Breast epithelium (tissue), 4 donors: ENCODE measurements around the gene OR6C76. TPM values are rescaled to one million over a fixed set of nuclear protein-coding genes. Genes with fewer than 3 reads are reported as not detected.
"Not testable (repeated sequence)": the region's sequence is repeated elsewhere in the genome, so short reads cannot be mapped to it uniquely, and the experiment has no call there.

ENCODE experiments used
- DNase-seq, 2 donors: peaks; one replicate each; pipeline ENCODE4 v3.0.0-alpha.2; 2019; ENCODE audit warnings: low spot score in 2 of 2
- H3K27ac ChIP-seq, 2 donors: fragments of 200-600 bp; sonication (generic) in 1 of 2; one replicate each; pipeline ENCODE4 v1.5.1; 2016 to 2019; ENCODE audit warnings: mild to moderate bottlenecking in 1 of 2
- H3K27me3 ChIP-seq, 2 donors: fragments of 200-600 bp; sonication (generic) in 1 of 2; one replicate each; pipeline versions ENCODE4 v1.5.1 to v1.6.0; 2017 to 2019; ENCODE audit warnings: control low read depth in 1 of 2, mild to moderate bottlenecking in 1 of 2
- H3K36me3 ChIP-seq: fragments of 200-600 bp; one replicate; pipeline ENCODE4 v1.5.1; 2019
- H3K4me1 ChIP-seq, 2 donors: fragments of 200-600 bp; sonication (generic); one replicate each; pipeline ENCODE4 v1.5.1; 2016 to 2019; ENCODE audit warnings: control low read depth in 1 of 2
- H3K4me3 ChIP-seq, 3 donors: fragments of 200-600 bp; sonication (generic); 1 replicate in 2 of 3; 2 replicates in 1 of 3; pipeline ENCODE4 v1.5.1; 2016 to 2019; ENCODE audit warnings: mild to moderate bottlenecking in 3 of 3, moderate library complexity in 2 of 3
- H3K9me3 ChIP-seq, 2 donors: fragments of 200-600 bp; sonication (generic) in 1 of 2; one replicate each; pipeline ENCODE4 v1.5.1; 2016 to 2019; ENCODE audit warnings: control low read depth in 1 of 2
- POLR2A ChIP-seq: fragments of 450-650 bp; IDR thresholded peaks from one replicate; pipeline ENCODE4 v1.6.1; 2016; ENCODE audit warnings: antibody characterized with exemption, mild to moderate bottlenecking, moderate library complexity
- POLR2AphosphoS5 ChIP-seq, 3 donors: sonication (generic); formaldehyde crosslinking; IDR thresholded peaks; one replicate each; pipeline ENCODE4 v1.6.1; 2017; ENCODE audit warnings: antibody characterized with exemption in 3 of 3
- intact Hi-C: fragments of 100-400 bp; cut with DNase I; formaldehyde crosslinking; loops from one replicate; pipeline ENCODE4 v1.15.1; 2023; ENCODE audit warnings: low total_unique reads
- total RNA-seq, 3 donors: library from RNA; depleted of rRNA; stranded (reverse); fragments of >200 nt; gene quantifications; one replicate each; pipeline ENCODE4 v1.1.0, GENCODE V29; 2016
- TF ChIP-seq, protein P1 (sequence below), 3 donors: fragments of 450-650 bp; IDR thresholded peaks; one replicate each; pipeline ENCODE4 v1.5.1; 2016 to 2017; ENCODE audit warnings: antibody characterized with exemption in 3 of 3, mild to moderate bottlenecking in 3 of 3, moderate library complexity in 3 of 3

The OR6C76 gene
- total RNA-seq, 3 donors from 2014 or later, result not detected

GRCh38 chr12:55407866-55408265, 18.2 kb upstream of the OR6C76 start:
- no peak for TF ChIP-seq POLR2A
- TF ChIP-seq, protein P1, sequence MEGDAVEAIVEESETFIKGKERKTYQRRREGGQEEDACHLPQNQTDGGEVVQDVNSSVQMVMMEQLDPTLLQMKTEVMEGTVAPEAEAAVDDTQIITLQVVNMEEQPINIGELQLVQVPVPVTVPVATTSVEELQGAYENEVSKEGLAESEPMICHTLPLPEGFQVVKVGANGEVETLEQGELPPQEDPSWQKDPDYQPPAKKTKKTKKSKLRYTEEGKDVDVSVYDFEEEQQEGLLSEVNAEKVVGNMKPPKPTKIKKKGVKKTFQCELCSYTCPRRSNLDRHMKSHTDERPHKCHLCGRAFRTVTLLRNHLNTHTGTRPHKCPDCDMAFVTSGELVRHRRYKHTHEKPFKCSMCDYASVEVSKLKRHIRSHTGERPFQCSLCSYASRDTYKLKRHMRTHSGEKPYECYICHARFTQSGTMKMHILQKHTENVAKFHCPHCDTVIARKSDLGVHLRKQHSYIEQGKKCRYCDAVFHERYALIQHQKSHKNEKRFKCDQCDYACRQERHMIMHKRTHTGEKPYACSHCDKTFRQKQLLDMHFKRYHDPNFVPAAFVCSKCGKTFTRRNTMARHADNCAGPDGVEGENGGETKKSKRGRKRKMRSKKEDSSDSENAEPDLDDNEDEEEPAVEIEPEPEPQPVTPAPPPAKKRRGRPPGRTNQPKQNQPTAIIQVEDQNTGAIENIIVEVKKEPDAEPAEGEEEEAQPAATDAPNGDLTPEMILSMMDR (IDR thresholded peaks at IDR 0.05), result no peak
- TF ChIP-seq POLR2AphosphoS5 (IDR thresholded peaks at IDR 0.05), result no peak
- no peak overlapping the region for H3K27ac ChIP-seq
- DNase-seq, result no peak
- peaks cover 0 to 8% of the 10 kb centered on the region in 2 donors for H3K9me3 ChIP-seq
- intact Hi-C loops, result no loop called here
- H3K4me3 ChIP-seq, result no peak overlapping the region
- H3K36me3 ChIP-seq, result no peaks in the 10 kb centered on the region
- no peaks in the 10 kb centered on the region for H3K27me3 ChIP-seq
- no peaks in the 10 kb centered on the region for H3K4me1 ChIP-seq

GRCh38 chr12:55409133-55409532, 16.9 kb upstream of the OR6C76 start:
- H3K27me3 ChIP-seq, DNase-seq, H3K36me3 ChIP-seq, intact Hi-C loops, H3K4me1 ChIP-seq, H3K9me3 ChIP-seq, H3K4me3 ChIP-seq, H3K27ac ChIP-seq: not testable (repeated sequence)

DNA sequence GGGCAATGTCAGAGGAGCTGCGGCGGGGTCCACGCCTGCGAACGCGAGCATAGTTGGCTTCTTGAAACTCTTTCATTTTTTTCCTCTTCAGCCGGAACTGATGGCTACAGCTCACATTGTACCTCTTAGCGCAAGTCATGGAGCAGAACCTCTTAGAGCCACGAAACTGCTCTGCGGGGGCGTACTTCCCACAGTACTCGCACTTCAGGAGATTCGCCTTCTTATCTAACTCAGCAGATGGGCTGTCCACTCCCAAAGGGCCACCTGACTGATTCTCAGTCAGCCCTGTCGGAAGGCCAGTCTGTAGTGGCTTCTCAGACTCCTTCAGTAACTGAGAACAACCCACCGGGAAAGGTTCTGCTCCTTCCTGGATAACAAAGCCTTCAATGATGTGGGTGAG, 13.9 kb upstream of the OR6C76 start:
- DNase-seq, H3K4me3 ChIP-seq, H3K4me1 ChIP-seq, H3K27me3 ChIP-seq, intact Hi-C loops, H3K27ac ChIP-seq, H3K36me3 ChIP-seq, H3K9me3 ChIP-seq: not testable (repeated sequence)

- H3K4me1 ChIP-seq, H3K36me3 ChIP-seq, H3K27ac ChIP-seq, DNase-seq, H3K4me3 ChIP-seq, H3K9me3 ChIP-seq, intact Hi-C loops, H3K27me3 ChIP-seq: not testable (repeated sequence)
Measured at GRCh38 chr12:55413498-55414388, 12.3 kb upstream of the OR6C76 start.

- H3K4me1 ChIP-seq, H3K27ac ChIP-seq, intact Hi-C loops, H3K4me3 ChIP-seq, DNase-seq, H3K9me3 ChIP-seq, H3K36me3 ChIP-seq, H3K27me3 ChIP-seq: not testable (repeated sequence)
Measured at GRCh38 chr12:55414396-55414823, 11.6 kb upstream of the OR6C76 start.

GRCh38 chr12:55414889-55415288, 11.2 kb upstream of the OR6C76 start:
- H3K27me3 ChIP-seq, H3K9me3 ChIP-seq, DNase-seq, H3K4me3 ChIP-seq, H3K36me3 ChIP-seq, H3K4me1 ChIP-seq, intact Hi-C loops, H3K27ac ChIP-seq: not testable (repeated sequence)

DNA sequence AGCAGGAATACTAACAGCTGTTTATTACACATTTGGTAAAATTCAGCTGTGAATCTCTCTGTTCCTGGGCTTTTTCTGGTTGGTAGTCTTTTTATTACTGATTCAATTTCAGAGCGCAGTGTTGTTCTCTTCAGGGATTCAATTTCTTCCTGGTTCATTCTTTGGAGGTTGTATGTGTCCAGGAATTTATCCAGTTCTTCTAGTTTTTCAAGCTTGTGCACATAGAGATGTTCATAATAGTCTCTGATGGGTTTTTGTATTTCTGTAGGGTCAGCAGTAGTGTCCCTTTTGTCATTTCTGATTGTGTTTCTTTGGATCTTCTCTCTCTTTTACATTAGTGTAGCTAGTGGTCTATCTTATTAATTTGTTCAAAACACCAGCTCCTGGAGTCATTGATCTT, 9.1 kb upstream of the OR6C76 start:
- DNase-seq, result no peak
- Histone ChIP-seq H3K27ac (no peak overlapping the region), H3K4me3 (no peak overlapping the region), H3K36me3 (no peaks in the 10 kb centered on the region), H3K9me3 (no peaks in the 10 kb centered on the region), H3K4me1 (no peaks in the 10 kb centered on the region), H3K27me3 (no peaks in the 10 kb centered on the region)
- TF ChIP-seq POLR2AphosphoS5 (IDR thresholded peaks at IDR 0.05) (no peak), POLR2A (no peak)
- TF ChIP-seq, protein P1 (IDR thresholded peaks at IDR 0.05), result no peak
- intact Hi-C loops, result no loop called here
